OCI-LY3 (cell line): ENCODE data around the gene PAXIP1.

ENCODE experiments used
- H2AFZ ChIP-seq: fragments of 200-600, 300-600 bp; shearing (Covaris generic); 2 replicates; pipeline ENCODE4 v1.6.0; 2014; ENCODE audit warnings: antibody characterized with exemption, low read depth, low read length
- H3K27ac ChIP-seq: fragments of 200-600, 300-600 bp; sonication (generic); 2 replicates; pipeline ENCODE4 v1.5.1; 2014; ENCODE audit warnings: mild to moderate bottlenecking, low read length, moderate library complexity, mixed read lengths
- H3K27me3 ChIP-seq: fragments of 200-600, 300-600 bp; sonication (generic); 2 replicates; pipeline ENCODE4 v1.6.1; 2014; ENCODE audit warnings: low read depth, low read length, mixed read lengths
- H3K36me3 ChIP-seq: fragments of 200-600, 300-600 bp; sonication (generic); replicated peaks from 2 replicates; pipeline ENCODE3; 2014; ENCODE audit warnings: low read depth, low read length, mixed read lengths
- H3K4me1 ChIP-seq: fragments of 300-600, 200-600 bp; sonication (generic); 2 replicates; pipeline ENCODE4 v1.6.1; 2014; ENCODE audit warnings: low read length, mixed read lengths
- H3K4me2 ChIP-seq: fragments of 200-600, 300-600 bp; sonication (generic); 2 replicates; pipeline ENCODE4 v1.6.1; 2014; ENCODE audit warnings: low read length, mixed read lengths
- H3K4me3 ChIP-seq: fragments of 300-600, 200-600 bp; sonication (generic); 2 replicates; pipeline ENCODE4 v1.5.1; 2014; ENCODE audit warnings: antibody characterized with exemption, mild to moderate bottlenecking, low read length, moderate library complexity
- H3K79me2 ChIP-seq: fragments of 300-600, 200-600 bp; shearing (Covaris generic); 2 replicates; pipeline ENCODE4 v1.6.1; 2014; ENCODE audit warnings: mild to moderate bottlenecking, low read length, mixed read lengths
- H3K9ac ChIP-seq: fragments of 300-600, 200-600 bp; shearing (Covaris generic); 2 replicates; pipeline ENCODE4 v1.6.0; 2014; ENCODE audit warnings: mild to moderate bottlenecking, low read length, moderate library complexity
- H3K9me3 ChIP-seq: fragments of 200-600, 300-600 bp; shearing (Covaris generic); 2 replicates; pipeline ENCODE4 v1.6.1; 2014; ENCODE audit warnings: low read length, mixed read lengths; ENCODE audit not compliant: insufficient read depth
- H4K20me1 ChIP-seq: fragments of 200-600, 300-600 bp; sonication (generic); 2 replicates; pipeline ENCODE4 v1.6.1; 2016; ENCODE audit warnings: low read length, mixed read lengths; ENCODE audit not compliant: insufficient read depth
- CTCF ChIP-seq: fragments of 200-600, 300-600 bp; sonication (generic); IDR thresholded peaks from 2 replicates; pipeline ENCODE4 v1.5.1; 2014; ENCODE audit warnings: antibody characterized with exemption, low read length, low read depth
- EZH2phosphoT487 ChIP-seq: fragments of 200-600 bp; shearing (Covaris generic); IDR thresholded peaks from 2 replicates; pipeline ENCODE4 v1.6.1; 2018; ENCODE audit warnings: antibody characterized with exemption, mixed run types, low read depth

The PAXIP1 gene

DNA sequence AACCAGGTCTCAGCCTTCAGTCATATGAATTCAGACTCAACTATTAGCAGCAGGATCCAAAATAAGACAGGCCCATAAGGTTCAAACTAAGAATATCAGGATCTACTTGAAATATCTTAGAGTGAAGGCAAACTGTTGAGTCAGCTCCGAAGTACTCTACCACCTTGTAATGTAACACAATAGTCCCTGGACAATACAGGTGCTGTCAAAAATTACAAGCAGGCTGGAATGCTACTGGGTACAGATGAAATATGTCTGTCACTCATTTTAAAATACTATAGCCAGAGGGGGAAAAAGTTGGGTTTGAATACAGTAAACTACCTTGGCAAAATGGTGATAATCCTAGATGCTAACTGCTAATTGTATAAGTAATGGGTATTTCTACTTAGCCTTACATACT is 6.8 kb downstream of the PAXIP1 start:
- H3K4me3 ChIP-seq, result no peak overlapping the region
- no peak overlapping the region for H3K4me2 ChIP-seq
- H3K36me3 ChIP-seq, result peaks cover 64% of the 10 kb centered on the region
- no peak overlapping the region for H2AFZ ChIP-seq
- no peak for TF ChIP-seq CTCF
- TF ChIP-seq EZH2phosphoT487, result no peak
- H3K27me3 ChIP-seq, result no peaks in the 10 kb centered on the region
- H3K27ac ChIP-seq, result no peak overlapping the region
- H4K20me1 ChIP-seq, result peaks cover 27% of the 10 kb centered on the region
- no peak overlapping the region for H3K9ac ChIP-seq
- H3K9me3 ChIP-seq, result no peaks in the 10 kb centered on the region
- peaks cover 10% of the 10 kb centered on the region for H3K4me1 ChIP-seq
- peaks cover 75% of the 10 kb centered on the region for H3K79me2 ChIP-seq

- Histone ChIP-seq H3K4me2 (no peak overlapping the region), H2AFZ (no peak overlapping the region), H3K27me3 (no peaks in the 10 kb centered on the region), H3K36me3 (peaks cover 62% of the 10 kb centered on the region), H3K9me3 (no peaks in the 10 kb centered on the region), H3K9ac (no peak overlapping the region), H3K27ac (no peak overlapping the region), H4K20me1 (peaks cover 16% of the 10 kb centered on the region), H3K4me3 (no peak overlapping the region), H3K4me1 (no peaks in the 10 kb centered on the region), H3K79me2 (peaks cover 68% of the 10 kb centered on the region)
- TF ChIP-seq EZH2phosphoT487 (no peak), CTCF (no peak)
These were observed 7.9 kb downstream of the PAXIP1 start for GRCh38 chr7:154994996-154995395.

GRCh38 chr7:154990964-154991540 is 11.9 kb downstream of the PAXIP1 start:
- no peaks in the 10 kb centered on the region for H3K4me1 ChIP-seq
- no peaks in the 10 kb centered on the region for H3K27me3 ChIP-seq
- no peak overlapping the region for H3K9ac ChIP-seq
- H3K4me3 ChIP-seq, result no peak overlapping the region
- H4K20me1 ChIP-seq, result 0 out of 2 replicates have a peak, but pooled peaks cover 2% of the 10 kb centered on the region
- TF ChIP-seq CTCF (no peak), EZH2phosphoT487 (no peak)
- no peak overlapping the region for H2AFZ ChIP-seq
- H3K79me2 ChIP-seq, result peaks cover 46% of the 10 kb centered on the region
- H3K27ac ChIP-seq, result no peak overlapping the region
- H3K9me3 ChIP-seq, result no peaks in the 10 kb centered on the region
- no peak overlapping the region for H3K4me2 ChIP-seq
- peaks cover 63% of the 10 kb centered on the region for H3K36me3 ChIP-seq

DNA sequence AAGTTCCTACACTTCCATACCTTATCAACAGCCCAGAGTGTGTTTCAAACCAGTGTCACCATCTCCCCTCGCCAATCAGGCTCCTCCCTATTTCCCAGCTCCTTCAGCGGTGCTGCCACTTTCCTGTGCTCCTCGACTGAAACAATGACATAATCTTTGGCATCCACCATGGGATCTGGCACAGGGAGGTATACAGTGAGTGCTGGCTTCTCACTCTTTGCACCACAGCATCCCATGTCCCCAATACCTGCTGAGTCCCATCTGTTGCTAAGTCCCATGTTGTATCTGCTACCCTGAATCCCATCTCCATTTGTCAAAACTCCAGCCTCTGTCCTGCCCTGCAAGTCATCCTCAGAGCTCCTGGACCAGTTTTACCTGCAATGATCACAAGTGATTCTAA is 15.4 kb downstream of the PAXIP1 start:
- H3K79me2 ChIP-seq, result peaks cover 27% of the 10 kb centered on the region

More for the DNA sequence above, 15.4 kb downstream of the PAXIP1 start:
- no peaks in the 10 kb centered on the region for H3K27me3 ChIP-seq
- H3K9ac ChIP-seq, result no peak overlapping the region
- H3K4me3 ChIP-seq, result no peak overlapping the region
- peaks cover 9% of the 10 kb centered on the region for H3K4me1 ChIP-seq
- peaks cover 45% of the 10 kb centered on the region for H3K36me3 ChIP-seq
- TF ChIP-seq CTCF (no peak), EZH2phosphoT487 (no peak)
- H3K27ac ChIP-seq, result no peak overlapping the region
- no peak overlapping the region for H2AFZ ChIP-seq
- no peaks in the 10 kb centered on the region for H3K9me3 ChIP-seq
- no peaks in the 10 kb centered on the region for H4K20me1 ChIP-seq
- no peak overlapping the region for H3K4me2 ChIP-seq
